HG02798 (cell line): ENCODE results near the gene KIAA0319L.
A peak's percentile ranks its signal among the peaks of the same experiment; 100 is the strongest.

Source experiments
- ATAC-seq: cut with Tn5 transposase; IDR thresholded peaks from one replicate; pipeline ENCODE4 v1.9.1; 2021; ENCODE audit warnings: mild to moderate bottlenecking; ENCODE audit not compliant: unreplicated experiment, poor library complexity

The KIAA0319L gene

GRCh38 chr1:35564037-35564883 lies 7.1 kb upstream of the KIAA0319L start:
- peak; percentile 42 for ATAC-seq

GRCh38 chr1:35563166-35563565 lies 6.0 kb upstream of the KIAA0319L start:
- no peak for ATAC-seq

GRCh38 chr1:35561972-35562680 lies 4.9 kb upstream of the KIAA0319L start:
- ATAC-seq = no peak

- ATAC-seq = no peak
Observed at GRCh38 chr1:35561297-35561971, 4.2 kb upstream of the KIAA0319L start.

GRCh38 chr1:35560256-35561225 lies 3.3 kb upstream of the KIAA0319L start:
- no peak for ATAC-seq

GRCh38 chr1:35559317-35559944 lies 2.2 kb upstream of the KIAA0319L start:
- ATAC-seq = no peak

- no peak for ATAC-seq
Observed at GRCh38 chr1:35558374-35559316, 1.4 kb upstream of the KIAA0319L start.

- peak; percentile 88 for ATAC-seq
Observed at GRCh38 chr1:35557611-35558373, 589 bp upstream of the KIAA0319L start, which contains the start of gene NCDN. Gene NCDN, plus strand, starts transcription at chr1:35557799. Its CDS starts 392 bp downstream, at chr1:35558191.

GRCh38 chr1:35556484-35557117 lies 602 bp downstream of the KIAA0319L start:
- no peak for ATAC-seq

- no peak for ATAC-seq
Observed at GRCh38 chr1:35555601-35556477, 1.4 kb downstream of the KIAA0319L start.

GRCh38 chr1:35555212-35555584 lies 2.0 kb downstream of the KIAA0319L start:
- ATAC-seq = no peak

- no peak for ATAC-seq
Observed at GRCh38 chr1:35554266-35555211, 2.7 kb downstream of the KIAA0319L start.

GRCh38 chr1:35553851-35554250 lies 3.4 kb downstream of the KIAA0319L start:
- no peak for ATAC-seq

- no peak for ATAC-seq
Observed at GRCh38 chr1:35546614-35547013, 10.6 kb downstream of the KIAA0319L start.

- peak; percentile 40 for ATAC-seq
Observed at GRCh38 chr1:35544976-35545375, 12.2 kb downstream of the KIAA0319L start.
